K562 (cell line): Measurements from ENCODE around the gene RASSF1. TPM values are rescaled to one million over a fixed set of nuclear protein-coding genes. Genes with fewer than 3 reads are reported as not detected.

Source experiments
- ATF3 ChIP-seq, 2 experiments: fragments of 450-650 bp in 1 of 2; sonication (generic) in 1 of 2; formaldehyde crosslinking in 1 of 2; IDR thresholded peaks in 1 of 2; conservative IDR thresholded peaks in 1 of 2; 2 replicates each; pipeline versions ENCODE4 v1.6.1 to v1.8.1; 2016 to 2023; ENCODE audit warnings: mild to moderate bottlenecking in 2 of 2, moderate library complexity in 2 of 2, inconsistent platforms in 1 of 2, missing genetic modification reagents in 1 of 2
- BACH1 ChIP-seq: fragments of 200-800 bp; sonication (Bioruptor generic); IDR thresholded peaks from 2 replicates; pipeline ENCODE4 v1.6.1; 2016; ENCODE audit warnings: missing genetic modification characterization, missing compliant biosample characterization
- CREB1 ChIP-seq, 2 experiments: sonication (generic) in 1 of 2; formaldehyde crosslinking in 1 of 2; IDR thresholded peaks; 2 replicates each; pipeline versions ENCODE4 v1.6.1 to v1.8.0; 2012 to 2022; ENCODE audit warnings: inconsistent platforms in 1 of 2, mild to moderate bottlenecking in 1 of 2, missing genetic modification reagents in 1 of 2, moderate library complexity in 1 of 2
- CSDE1 ChIP-seq, 2 experiments: fragments of 450-650 bp; IDR thresholded peaks; 2 replicates each; pipeline ENCODE4 v1.6.1; 2016; ENCODE audit warnings: mild to moderate bottlenecking in 1 of 2
- GABPB1 ChIP-seq: sonication (generic); formaldehyde crosslinking; IDR thresholded peaks from 2 replicates; pipeline ENCODE4 v1.8.0; 2022; ENCODE audit warnings: mild to moderate bottlenecking, missing genetic modification reagents
- MNT ChIP-seq, 2 experiments: fragments of 450-650 bp; conservative IDR thresholded peaks; 2 replicates each; pipeline ENCODE4 v1.6.1; 2017; ENCODE audit warnings: mild to moderate bottlenecking in 2 of 2, moderate library complexity in 2 of 2
- MXI1 ChIP-seq: IDR thresholded peaks from 2 replicates; pipeline ENCODE4 v1.6.1; 2011; ENCODE audit warnings: low read depth, mild to moderate bottlenecking, improper control_type of control experiment, low read length
- NELFE ChIP-seq: IDR thresholded peaks from 2 replicates; pipeline ENCODE4 v1.6.1; 2011; ENCODE audit warnings: mild to moderate bottlenecking; ENCODE audit not compliant: insufficient read depth, insufficient read length
- RBBP5 ChIP-seq: fragments of 200-600 bp; sonication (generic); IDR thresholded peaks from 2 replicates; pipeline ENCODE4 v1.6.1; 2012; ENCODE audit warnings: borderline replicate concordance, mild to moderate bottlenecking, low read length, control low read depth, inconsistent platforms; ENCODE audit not compliant: insufficient read depth, poor library complexity, severe bottlenecking
- RCOR1 ChIP-seq, 2 experiments: IDR thresholded peaks; 2 replicates each; pipeline ENCODE4 v1.6.1; 2012; ENCODE audit warnings: low read depth in 2 of 2, low read length in 2 of 2, borderline replicate concordance in 1 of 2, improper control_type of control experiment in 1 of 2
- STAT6 ChIP-seq: sonication (generic); formaldehyde crosslinking; IDR thresholded peaks from 2 replicates; pipeline ENCODE4 v1.8.1; 2023; ENCODE audit warnings: mild to moderate bottlenecking, missing genetic modification reagents
- ZNF175 ChIP-seq: fragments of 200-800 bp; sonication (Bioruptor generic); IDR thresholded peaks from 2 replicates; pipeline ENCODE4 v1.6.1; 2016; ENCODE audit warnings: low read depth, mild to moderate bottlenecking, missing genetic modification characterization, missing compliant biosample characterization
- ZNF212 ChIP-seq: fragments of 450-650 bp; formaldehyde crosslinking; IDR thresholded peaks from 2 replicates; pipeline ENCODE4 v1.4.0; 2020; ENCODE audit warnings: mild to moderate bottlenecking
- ZNF274 ChIP-seq: IDR thresholded peaks from 2 replicates; pipeline ENCODE4 v1.6.1; 2011; ENCODE audit warnings: low read depth, mild to moderate bottlenecking, low read length, moderate library complexity, borderline replicate concordance
- ZNF639 ChIP-seq, 2 experiments: fragments of 200-800 bp in 1 of 2; sonication (Bioruptor generic) in 1 of 2; sonication (generic) in 1 of 2; formaldehyde crosslinking in 1 of 2; IDR thresholded peaks in 1 of 2; conservative IDR thresholded peaks in 1 of 2; 2 replicates each; pipeline versions ENCODE4 v1.5.0 to v1.6.1; 2016 to 2020; ENCODE audit warnings: missing compliant biosample characterization in 1 of 2, missing genetic modification characterization in 1 of 2, missing genetic modification reagents in 1 of 2
- ZNF695 ChIP-seq: fragments of 450-650 bp; formaldehyde crosslinking; IDR thresholded peaks from 2 replicates; pipeline ENCODE4 v1.4.0; 2020; ENCODE audit warnings: mild to moderate bottlenecking, moderate library complexity
- polyA plus RNA-seq, 8 experiments: library from polyadenylated mRNA; depleted of rRNA in 4 of 8; stranded (reverse) in 5 of 8; unstranded in 3 of 8; fragments of >200 nt; fragmentation: Nextera tagmentation in 2 of 8; fragmentation: Illumina TruSeq in 1 of 8; extraction: Ambion mirVana in 2 of 8; extraction: Trizol in 1 of 8; gene quantifications; 2 replicates each; pipeline versions ENCODE4 v1.2.1 to v1.2.3, GENCODE V29; 2011 to 2014; ENCODE audit warnings: inconsistent platforms in 1 of 8, missing spikeins in 1 of 8
- total RNA-seq, 7 experiments: library from RNA; depleted of rRNA in 6 of 7; stranded (reverse); fragments of >200 nt in 6 of 7; fragmentation: Illumina TruSeq in 2 of 7; extraction: Trizol in 2 of 7; gene quantifications; 2 replicates each; pipeline versions ENCODE4 v1.2.1 to v1.2.3, GENCODE V29; 2011 to 2021; ENCODE audit warnings: low replicate concordance in 1 of 7

Gene RASSF1
- total and polyA plus RNA-seq, 9 of the 15 experiments (the other 6 are each of a cell fraction or from before 2014, with no cell fraction given), result 3.6 to 57.1 (median 24.6) TPM

- TF ChIP-seq STAT6 (CRISPR knock-in tag) (no peak), CSDE1 (IDR thresholded peaks at IDR 0.05) (no peak), GABPB1 (CRISPR knock-in tag) (peak; percentile 30; the same call in 1 of the 2 replicates), ZNF212 (no peak), RCOR1 (IDR thresholded peaks at IDR 0.05; ENCODE audit: borderline replicate concordance in 1 of 2, low read depth in 2 of 2, low read length in 2 of 2) (no peak), BACH1 (no peak), MNT (conservative IDR thresholded peaks at IDR 0.05) (peak; percentile 47 to 68; a peak in 2 of 4 replicates), NELFE (no peak), MXI1 (no peak), ZNF695 (CRISPR knock-in tag) (no peak), CREB1 (IDR thresholded peaks at IDR 0.05) (no peak), CREB1 (CRISPR knock-in tag; IDR thresholded peaks at IDR 0.05) (no peak), RBBP5 (no peak), ZNF639 (CRISPR knock-in tag; conservative IDR thresholded peaks at IDR 0.05 in 1 of 2, IDR thresholded peaks at IDR 0.05 in 1 of 2) (no peak), ZNF274 (no peak), ATF3 (IDR thresholded peaks at IDR 0.05) (no peak), ATF3 (CRISPR knock-in tag; conservative IDR thresholded peaks at IDR 0.05) (no peak), ZNF175 (CRISPR knock-in tag) (no peak)
Measured at GRCh38 chr3:50340448-50341329, at the start of gene RASSF1 (continued).
